ENCODE data around the gene IL17C. TPM values are rescaled to one million over a fixed set of nuclear protein-coding genes. Genes with fewer than 3 reads are reported as not detected.

Gene IL17C
- total and polyA plus RNA-seq, 12 donors: not detected

DNA sequence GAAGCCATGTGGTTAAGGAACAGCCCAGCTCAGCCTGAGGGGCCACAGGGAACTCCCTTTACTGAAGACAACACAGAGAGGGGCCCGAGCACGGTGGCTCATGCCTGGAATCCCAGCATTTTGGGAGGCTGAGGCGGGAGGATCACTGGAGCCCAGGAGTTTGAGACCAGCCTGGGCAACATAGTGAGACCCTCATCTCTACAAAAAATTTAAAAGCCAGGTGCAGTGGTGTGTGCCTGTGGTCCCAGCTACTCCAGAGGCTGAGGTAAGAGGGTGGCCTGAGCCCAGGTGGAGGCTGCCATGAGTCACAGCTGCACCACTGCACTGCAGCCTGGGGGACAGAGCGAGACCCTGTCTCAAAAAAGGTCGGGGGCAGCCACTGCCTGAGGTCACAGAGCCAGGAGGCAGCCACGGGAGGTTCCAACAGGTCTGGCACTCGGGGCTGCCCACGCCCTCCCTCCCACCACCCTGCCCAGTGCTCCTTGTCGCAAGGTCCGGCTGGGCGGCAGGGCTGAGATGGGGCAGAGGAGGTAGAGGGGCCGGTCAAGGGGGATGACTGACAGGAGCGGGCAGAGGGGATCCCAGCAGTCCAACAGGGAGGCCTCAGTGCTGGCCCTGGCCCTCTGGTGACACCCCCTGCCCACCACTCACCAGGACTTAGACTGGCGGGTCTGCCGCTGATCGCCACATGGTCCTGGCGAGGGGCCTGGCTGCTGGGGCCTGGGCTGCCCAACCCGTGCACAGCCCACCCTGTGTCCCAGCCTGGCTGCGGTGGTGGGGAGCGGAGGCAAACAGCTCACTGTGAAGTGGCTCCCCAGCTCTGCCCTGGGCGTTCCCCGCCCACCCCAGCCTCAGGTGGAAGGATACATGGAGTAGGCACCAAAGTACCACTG is 9.1 kb downstream of the IL17C start:
- intact Hi-C loops (cut with DNase I): no loop called here
- no peak for DNase-seq

GRCh38 chr16:88649195-88649923 is 11.0 kb downstream of the IL17C start:
- no peaks in the 10 kb centered on the region for H3K9me3 ChIP-seq (replicated peaks in 1 of 3)
- H3K4me1 ChIP-seq (replicated peaks in 1 of 2): peaks cover 0 to 12% of the 10 kb centered on the region in 2 donors
- peak overlapping the region in 1 of 5 donors; percentile 90 for H3K27ac ChIP-seq
- peak overlapping the region in 1 of 4 donors; percentile 69 for H3K4me3 ChIP-seq
- 57 to 71% (median 65%) methylated on average over 14 to 20 of the region's 20 CpGs for WGBS, 4 donors
- no peaks in the 10 kb centered on the region for H3K36me3 ChIP-seq (replicated peaks in 1 of 2)
- intact Hi-C loops (cut with DNase I): no loop called here
- no peak for DNase-seq
- TF ChIP-seq, protein P1, sequence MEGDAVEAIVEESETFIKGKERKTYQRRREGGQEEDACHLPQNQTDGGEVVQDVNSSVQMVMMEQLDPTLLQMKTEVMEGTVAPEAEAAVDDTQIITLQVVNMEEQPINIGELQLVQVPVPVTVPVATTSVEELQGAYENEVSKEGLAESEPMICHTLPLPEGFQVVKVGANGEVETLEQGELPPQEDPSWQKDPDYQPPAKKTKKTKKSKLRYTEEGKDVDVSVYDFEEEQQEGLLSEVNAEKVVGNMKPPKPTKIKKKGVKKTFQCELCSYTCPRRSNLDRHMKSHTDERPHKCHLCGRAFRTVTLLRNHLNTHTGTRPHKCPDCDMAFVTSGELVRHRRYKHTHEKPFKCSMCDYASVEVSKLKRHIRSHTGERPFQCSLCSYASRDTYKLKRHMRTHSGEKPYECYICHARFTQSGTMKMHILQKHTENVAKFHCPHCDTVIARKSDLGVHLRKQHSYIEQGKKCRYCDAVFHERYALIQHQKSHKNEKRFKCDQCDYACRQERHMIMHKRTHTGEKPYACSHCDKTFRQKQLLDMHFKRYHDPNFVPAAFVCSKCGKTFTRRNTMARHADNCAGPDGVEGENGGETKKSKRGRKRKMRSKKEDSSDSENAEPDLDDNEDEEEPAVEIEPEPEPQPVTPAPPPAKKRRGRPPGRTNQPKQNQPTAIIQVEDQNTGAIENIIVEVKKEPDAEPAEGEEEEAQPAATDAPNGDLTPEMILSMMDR (IDR thresholded peaks at IDR 0.05): no peak
- TF ChIP-seq POLR2A (IDR thresholded peaks at IDR 0.05): no peak
- no peaks in the 10 kb centered on the region for H3K27me3 ChIP-seq

More for the DNA sequence above, 9.1 kb downstream of the IL17C start:
- 68 to 89% (median 87%) methylated on average over 5 to 22 of the region's 22 CpGs for WGBS, 4 donors
- H3K4me1 ChIP-seq (replicated peaks in 1 of 2): peaks cover 0 to 12% of the 10 kb centered on the region in 2 donors
- no peak overlapping the region for H3K27ac ChIP-seq
- no peak overlapping the region for H3K4me3 ChIP-seq
- no peaks in the 10 kb centered on the region for H3K9me3 ChIP-seq (replicated peaks in 1 of 3)
- TF ChIP-seq, protein P1 (IDR thresholded peaks at IDR 0.05): no peak
- no peak for TF ChIP-seq POLR2A (IDR thresholded peaks at IDR 0.05)
- no peaks in the 10 kb centered on the region for H3K36me3 ChIP-seq (replicated peaks in 1 of 2)
- no peaks in the 10 kb centered on the region for H3K27me3 ChIP-seq

DNA sequence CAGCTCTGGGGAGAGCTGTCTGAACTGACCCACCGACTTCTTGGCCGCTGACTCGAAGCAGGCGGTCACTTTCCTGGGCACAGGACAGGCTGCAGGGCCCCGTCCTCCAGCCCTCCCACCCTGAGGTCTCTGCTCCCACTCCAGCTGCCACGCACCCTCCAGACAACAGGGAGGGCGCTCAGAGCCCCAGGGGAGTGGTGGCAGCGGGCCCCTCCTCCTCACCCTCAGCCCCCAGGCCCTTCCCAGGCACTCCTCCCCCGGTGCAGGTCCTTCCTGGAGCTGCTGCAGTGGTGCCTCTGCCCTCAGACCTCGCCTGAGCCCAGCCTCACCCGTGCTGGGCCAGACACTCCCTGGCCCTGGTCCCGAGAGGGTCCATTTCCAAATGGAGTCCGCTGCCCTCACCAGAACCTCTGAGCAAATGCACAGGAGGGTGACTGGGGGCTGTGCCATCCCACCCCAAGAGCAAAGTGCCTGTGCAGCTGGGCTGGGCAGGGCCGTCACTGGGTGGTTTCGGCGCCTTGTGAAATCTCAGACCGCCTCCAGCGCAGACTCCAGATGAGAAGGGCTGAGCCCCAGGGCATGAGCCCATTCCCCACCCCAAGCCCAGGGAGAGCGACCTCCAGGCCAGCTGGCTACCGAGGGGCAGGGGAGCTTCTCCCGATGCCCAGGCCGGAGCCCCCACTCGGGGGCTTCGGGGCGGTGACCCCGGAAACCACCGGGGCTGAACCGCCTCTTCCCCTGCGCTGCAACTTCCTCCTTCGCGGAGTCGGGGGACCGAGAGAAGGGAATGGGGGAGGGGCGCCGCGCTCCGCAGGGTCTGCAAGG is 11.8 kb downstream of the IL17C start:
- Histone ChIP-seq H3K9me3 (replicated peaks in 1 of 3) (no peaks in the 10 kb centered on the region), H3K36me3 (replicated peaks in 1 of 2) (peaks cover 0 to 6% of the 10 kb centered on the region in 2 donors), H3K27ac (peak overlapping the region in 4 of 5 donors; percentile 52 to 90 (median 66)), H3K4me3 (peak overlapping the region in 2 of 4 donors; percentile 30 to 69), H3K4me1 (replicated peaks in 1 of 2) (peaks cover 0 to 12% of the 10 kb centered on the region in 2 donors), H3K27me3 (no peaks in the 10 kb centered on the region)
- intact Hi-C loops (cut with DNase I): no loop called here
- DNase-seq: peak in 2 of 7 donors; percentile 44 to 61
- 23 to 43% (median 32%) methylated on average over 12 to 37 of the region's 37 CpGs for WGBS, 4 donors
- TF ChIP-seq, protein P1 (IDR thresholded peaks at IDR 0.05): no peak
- TF ChIP-seq POLR2A (IDR thresholded peaks at IDR 0.05): no peak
